Activated CD8-positive, alpha-beta memory T cell treated with anti-CD3 and anti-CD28 coated beads, Interleukin-2, amount 50 U/mL, for 48 hours (primary cell): Measurements from ENCODE around the gene MORC1.
"Not testable (repeated sequence)": the region's sequence is repeated elsewhere in the genome, so short reads cannot be mapped to it uniquely, and the experiment has no call there.

Experiments used
- DNase-seq: peaks from one replicate; pipeline ENCODE4 v3.0.0-alpha.2; 2020

MORC1 gene

GRCh38 chr3:109117939-109118338, at the start of gene MORC1:
Gene MORC1, minus strand, starts transcription at chr3:109118134. Its CDS starts 75 bp downstream, at chr3:109118059.
- DNase-seq: no peak

- DNase-seq: no peak
These were observed 48.0 kb upstream of the MORC1 start for GRCh38 chr3:109165905-109166304.

- no peak for DNase-seq
These were observed 43.7 kb upstream of the MORC1 start for GRCh38 chr3:109161487-109162123.

GRCh38 chr3:109155828-109156227, 37.9 kb upstream of the MORC1 start:
- no peak for DNase-seq

GRCh38 chr3:109154979-109155378, 37.0 kb upstream of the MORC1 start:
- no peak for DNase-seq

GRCh38 chr3:109152320-109152719, 34.4 kb upstream of the MORC1 start:
- DNase-seq: no peak

GRCh38 chr3:109149078-109149477, 31.1 kb upstream of the MORC1 start:
- DNase-seq: no peak

GRCh38 chr3:109143646-109144045, 25.7 kb upstream of the MORC1 start:
- DNase-seq: no peak

- DNase-seq: no peak
These were observed 22.4 kb upstream of the MORC1 start for GRCh38 chr3:109140318-109140717.

- DNase-seq: no peak
These were observed 19.8 kb upstream of the MORC1 start for GRCh38 chr3:109137761-109138160.

- DNase-seq: no peak
These were observed 18.6 kb upstream of the MORC1 start, which contains the start of gene C3orf85 for GRCh38 chr3:109136523-109136922. Gene C3orf85, plus strand, starts transcription at chr3:109136719. Its CDS starts 129 bp downstream, at chr3:109136848.

GRCh38 chr3:109133474-109133816, 15.5 kb upstream of the MORC1 start:
- DNase-seq: not testable (repeated sequence)

GRCh38 chr3:109132801-109133473, 15.0 kb upstream of the MORC1 start:
- DNase-seq: no peak

- no peak for DNase-seq
These were observed 13.3 kb upstream of the MORC1 start for GRCh38 chr3:109131276-109131675.

- no peak for DNase-seq
These were observed 9.6 kb upstream of the MORC1 start for GRCh38 chr3:109127553-109127952.

GRCh38 chr3:109125902-109126301, 8.0 kb upstream of the MORC1 start:
- DNase-seq: no peak

GRCh38 chr3:109122690-109123089, 4.8 kb upstream of the MORC1 start:
- DNase-seq: no peak

GRCh38 chr3:109118584-109118983, 650 bp upstream of the MORC1 start:
- DNase-seq: no peak

GRCh38 chr3:109116031-109116430, 1.9 kb downstream of the MORC1 start:
- DNase-seq: no peak

- DNase-seq: no peak
These were observed 2.5 kb downstream of the MORC1 start for GRCh38 chr3:109115451-109115850.

GRCh38 chr3:109114746-109115145, 3.2 kb downstream of the MORC1 start:
- no peak for DNase-seq

- no peak for DNase-seq
These were observed 4.8 kb downstream of the MORC1 start for GRCh38 chr3:109112946-109113760.

GRCh38 chr3:109109574-109109973, 8.4 kb downstream of the MORC1 start:
- DNase-seq: no peak

- DNase-seq: no peak
These were observed 19.8 kb downstream of the MORC1 start for GRCh38 chr3:109098079-109098644.
